GM19351 (cell line): ENCODE measurements around the gene B4GALNT1.
"Not testable (repeated sequence)": the region's sequence is repeated elsewhere in the genome, so short reads cannot be mapped to it uniquely, and the experiment has no call there.

Experiments used
- ATAC-seq: cut with Tn5 transposase; IDR thresholded peaks from one replicate; pipeline ENCODE4 v1.9.1; 2021; ENCODE audit warnings: mild to moderate bottlenecking, moderate library complexity; ENCODE audit not compliant: unreplicated experiment

The B4GALNT1 gene

GRCh38 chr12:57621497-57622292 is 11.3 kb downstream of the B4GALNT1 start:
- no peak for ATAC-seq

GRCh38 chr12:57620936-57621496 is 12.0 kb downstream of the B4GALNT1 start:
- no peak for ATAC-seq

GRCh38 chr12:57620245-57620935 is 12.6 kb downstream of the B4GALNT1 start:
- no peak for ATAC-seq

- no peak for ATAC-seq
These were observed 13.4 kb downstream of the B4GALNT1 start for GRCh38 chr12:57619434-57620244.

GRCh38 chr12:57618966-57619433 is 14.0 kb downstream of the B4GALNT1 start:
- ATAC-seq, result no peak

GRCh38 chr12:57618431-57618830 is 14.6 kb downstream of the B4GALNT1 start:
- not testable (repeated sequence) for ATAC-seq

- ATAC-seq, result no peak
These were observed 15.1 kb downstream of the B4GALNT1 start for GRCh38 chr12:57617942-57618341.

- ATAC-seq, result no peak
These were observed 16.5 kb downstream of the B4GALNT1 start for GRCh38 chr12:57616383-57617101.

GRCh38 chr12:57615637-57616036 is 17.4 kb downstream of the B4GALNT1 start:
- no peak for ATAC-seq

- no peak for ATAC-seq
These were observed 18.0 kb downstream of the B4GALNT1 start for GRCh38 chr12:57614948-57615500.

- peak; percentile 70 for ATAC-seq
These were observed 18.6 kb downstream of the B4GALNT1 start for GRCh38 chr12:57614178-57614947.

- ATAC-seq, result no peak
These were observed 19.4 kb downstream of the B4GALNT1 start for GRCh38 chr12:57613427-57614109.

GRCh38 chr12:57612711-57613426 is 20.1 kb downstream of the B4GALNT1 start:
- no peak for ATAC-seq

GRCh38 chr12:57611827-57612710 is 20.9 kb downstream of the B4GALNT1 start:
- no peak for ATAC-seq

GRCh38 chr12:57611108-57611826 is 21.7 kb downstream of the B4GALNT1 start, which contains the start of gene ARHGEF25:
ARHGEF25 (plus strand) TSS chr12:57611435; CDS start chr12:57611895, 460 bp downstream.
- ATAC-seq, result no peak

GRCh38 chr12:57610554-57611107 is 22.4 kb downstream of the B4GALNT1 start:
- no peak for ATAC-seq
